HL-60 (cell line): ENCODE data around the gene TNKS1BP1.

ENCODE experiments used
- CTCF ChIP-seq: IDR thresholded peaks from one replicate; pipeline ENCODE4 v1.5.1; 2011; ENCODE audit warnings: low read length, control low read depth, inconsistent platforms; ENCODE audit not compliant: insufficient read depth
- GABPA ChIP-seq: IDR thresholded peaks from 2 replicates; pipeline ENCODE4 v1.6.1; 2012; ENCODE audit warnings: low read depth
- POLR2AphosphoS5 ChIP-seq: IDR thresholded peaks from 2 replicates; pipeline ENCODE4 v1.6.1; 2012; ENCODE audit warnings: low read depth

DNA sequence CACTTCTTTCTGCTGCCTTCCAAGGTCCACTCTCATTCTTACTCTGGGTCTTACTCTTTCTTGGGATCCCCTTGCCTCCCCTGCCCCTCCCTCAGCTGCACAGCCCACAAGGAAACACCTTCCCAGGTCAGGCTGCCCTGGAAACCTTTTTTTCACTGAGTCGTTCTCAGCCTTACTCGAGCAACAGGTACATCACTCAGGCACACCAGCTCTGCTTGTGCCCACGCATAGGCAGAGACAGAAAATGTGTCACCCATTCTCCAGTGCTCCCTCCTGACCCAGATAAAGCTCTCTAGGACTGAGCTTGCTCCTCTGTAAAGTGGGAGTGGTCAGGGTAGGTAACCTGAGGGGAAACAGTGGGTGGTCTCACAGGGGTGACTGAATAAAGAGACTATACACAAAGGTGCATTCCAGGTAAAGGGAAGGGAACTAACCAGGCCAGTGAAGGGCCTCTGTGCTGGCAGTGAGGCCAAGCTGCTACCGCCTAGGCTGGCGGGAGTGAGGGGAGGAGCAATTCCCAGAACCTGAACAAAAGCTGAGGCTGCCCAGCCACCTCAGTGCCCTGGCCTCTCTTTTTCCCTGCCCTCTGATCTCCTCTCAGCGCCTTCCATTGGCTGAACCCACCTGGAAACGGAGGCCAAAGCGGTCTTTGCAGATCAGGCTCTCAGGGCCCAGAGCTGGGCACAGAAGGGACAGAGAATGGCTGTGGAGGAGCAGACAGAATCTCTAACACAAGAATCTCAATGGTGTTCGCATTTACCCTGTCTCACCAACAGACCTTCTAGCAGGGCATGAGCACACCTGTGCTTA lies 40.3 kb upstream of the TNKS1BP1 start:
- TF ChIP-seq CTCF (no peak), POLR2AphosphoS5 (no peak), GABPA (no peak)
